ENCODE results near the gene NAA11. TPM values are rescaled to one million over a fixed set of nuclear protein-coding genes. Genes with fewer than 3 reads are reported as not detected.

NAA11 gene
- total RNA-seq, 4 donors from 2014 or later, result not detected

DNA sequence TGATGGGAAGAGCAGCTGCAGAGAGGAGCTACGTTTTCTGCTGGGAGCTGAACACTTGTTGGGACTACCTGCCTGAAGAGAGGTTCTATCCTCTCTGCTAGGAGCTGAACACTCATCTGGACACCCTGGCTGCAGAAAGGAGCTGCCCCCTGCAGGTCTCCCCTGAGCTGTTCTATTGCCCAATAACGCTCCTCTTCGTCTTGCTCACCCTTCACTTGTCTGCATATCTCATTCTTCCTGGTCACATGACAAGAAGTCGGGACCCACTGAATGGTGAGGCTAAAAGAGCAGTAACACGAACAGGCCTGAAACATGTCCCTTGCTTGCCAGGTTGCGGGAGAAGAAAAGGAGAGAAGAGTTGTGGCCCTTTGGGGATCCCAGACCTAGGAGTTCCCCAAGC is 27.8 kb downstream of the NAA11 start:
- TF ChIP-seq, protein P1, sequence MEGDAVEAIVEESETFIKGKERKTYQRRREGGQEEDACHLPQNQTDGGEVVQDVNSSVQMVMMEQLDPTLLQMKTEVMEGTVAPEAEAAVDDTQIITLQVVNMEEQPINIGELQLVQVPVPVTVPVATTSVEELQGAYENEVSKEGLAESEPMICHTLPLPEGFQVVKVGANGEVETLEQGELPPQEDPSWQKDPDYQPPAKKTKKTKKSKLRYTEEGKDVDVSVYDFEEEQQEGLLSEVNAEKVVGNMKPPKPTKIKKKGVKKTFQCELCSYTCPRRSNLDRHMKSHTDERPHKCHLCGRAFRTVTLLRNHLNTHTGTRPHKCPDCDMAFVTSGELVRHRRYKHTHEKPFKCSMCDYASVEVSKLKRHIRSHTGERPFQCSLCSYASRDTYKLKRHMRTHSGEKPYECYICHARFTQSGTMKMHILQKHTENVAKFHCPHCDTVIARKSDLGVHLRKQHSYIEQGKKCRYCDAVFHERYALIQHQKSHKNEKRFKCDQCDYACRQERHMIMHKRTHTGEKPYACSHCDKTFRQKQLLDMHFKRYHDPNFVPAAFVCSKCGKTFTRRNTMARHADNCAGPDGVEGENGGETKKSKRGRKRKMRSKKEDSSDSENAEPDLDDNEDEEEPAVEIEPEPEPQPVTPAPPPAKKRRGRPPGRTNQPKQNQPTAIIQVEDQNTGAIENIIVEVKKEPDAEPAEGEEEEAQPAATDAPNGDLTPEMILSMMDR (IDR thresholded peaks at IDR 0.05; ENCODE audit: low read depth), result no peak

GRCh38 chr4:79297479-79297878 is 28.4 kb downstream of the NAA11 start:
- TF ChIP-seq, protein P1 (IDR thresholded peaks at IDR 0.05; ENCODE audit: low read depth), result no peak

DNA sequence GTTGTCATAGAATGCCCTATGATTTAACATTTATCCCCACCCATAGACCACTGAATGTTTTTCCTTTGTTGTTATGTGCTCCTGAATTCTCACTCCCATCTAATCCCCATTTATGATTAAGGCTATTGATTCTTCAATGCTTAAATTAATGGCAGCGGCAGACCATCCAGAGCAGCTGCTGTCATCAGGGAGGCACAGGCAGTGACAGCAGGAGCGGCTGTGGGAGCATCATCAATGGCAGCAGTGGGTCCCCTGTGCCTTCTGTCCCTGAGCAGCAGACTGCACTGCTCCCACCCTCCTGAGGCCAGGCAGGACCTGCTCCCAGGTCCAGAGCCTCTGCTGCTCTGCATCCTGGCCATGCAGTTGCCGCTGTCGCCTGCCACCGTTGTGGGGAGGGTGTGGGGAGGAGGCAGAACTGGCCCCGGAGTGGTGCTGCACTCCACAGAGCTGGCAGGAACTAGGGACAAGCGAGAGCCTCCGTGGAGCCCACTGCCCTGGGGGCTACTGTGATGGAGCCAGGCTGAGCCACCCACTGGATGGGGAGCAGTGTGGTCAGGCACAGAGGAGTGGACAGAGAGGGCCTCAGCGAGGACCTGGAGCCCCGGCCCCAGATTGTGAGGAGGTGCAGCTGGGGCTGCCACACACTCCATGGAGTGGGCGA is 29.0 kb downstream of the NAA11 start:
- TF ChIP-seq, protein P1 (IDR thresholded peaks at IDR 0.05; ENCODE audit: low read depth), result no peak

- TF ChIP-seq, protein P1 (IDR thresholded peaks at IDR 0.05; ENCODE audit: low read depth), result no peak
These were observed 30.8 kb downstream of the NAA11 start for GRCh38 chr4:79295086-79295485.

GRCh38 chr4:79294064-79294463 is 31.8 kb downstream of the NAA11 start:
- TF ChIP-seq, protein P1 (IDR thresholded peaks at IDR 0.05; ENCODE audit: low read depth), result no peak

DNA sequence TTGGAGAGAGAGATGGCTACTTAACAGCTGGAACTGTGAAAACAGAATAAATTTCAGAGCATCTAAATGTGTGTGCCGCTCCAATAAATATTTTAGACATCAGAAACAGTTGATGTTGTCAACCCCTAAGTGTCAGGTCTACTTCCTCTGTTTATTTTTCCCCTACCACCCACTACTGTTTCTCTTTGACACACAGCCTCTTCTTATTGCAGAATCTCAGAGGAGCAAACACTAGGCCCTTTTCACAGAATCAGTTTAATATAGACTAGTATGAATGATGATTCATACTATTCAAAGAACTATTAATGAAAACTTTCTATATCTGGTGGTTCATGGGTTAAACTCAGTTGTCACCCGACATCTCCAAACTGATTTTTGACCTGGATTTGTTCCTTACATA is 33.9 kb downstream of the NAA11 start:
- TF ChIP-seq, protein P1 (IDR thresholded peaks at IDR 0.05; ENCODE audit: low read depth), result no peak

DNA sequence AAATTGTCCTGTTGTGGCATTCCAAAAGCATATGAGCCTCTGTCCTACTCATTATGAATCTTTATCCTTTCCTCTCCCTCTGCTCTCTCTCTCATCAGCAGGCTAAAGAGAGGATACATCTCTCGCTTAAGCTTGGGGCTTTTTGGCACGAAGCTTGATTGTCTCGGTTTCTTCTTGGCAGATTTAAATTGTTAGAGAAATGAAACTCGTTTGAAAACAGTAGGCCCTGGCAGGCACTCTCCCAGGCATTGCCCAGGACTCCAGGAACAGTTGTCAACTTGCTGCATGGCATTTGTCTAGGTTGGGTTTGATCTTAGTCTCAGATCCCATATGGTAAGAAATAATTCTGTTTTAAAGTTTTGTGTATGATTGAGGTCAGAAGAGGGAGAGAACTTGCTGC is 35.5 kb downstream of the NAA11 start:
- TF ChIP-seq, protein P1 (IDR thresholded peaks at IDR 0.05; ENCODE audit: low read depth), result no peak
